ENCODE measurements around the gene CCDC187. TPM values are rescaled to one million over a fixed set of nuclear protein-coding genes. Genes with fewer than 3 reads are reported as not detected.

Gene CCDC187
- total RNA-seq, 1 experiment from 2014 or later, result 0.04 TPM

DNA sequence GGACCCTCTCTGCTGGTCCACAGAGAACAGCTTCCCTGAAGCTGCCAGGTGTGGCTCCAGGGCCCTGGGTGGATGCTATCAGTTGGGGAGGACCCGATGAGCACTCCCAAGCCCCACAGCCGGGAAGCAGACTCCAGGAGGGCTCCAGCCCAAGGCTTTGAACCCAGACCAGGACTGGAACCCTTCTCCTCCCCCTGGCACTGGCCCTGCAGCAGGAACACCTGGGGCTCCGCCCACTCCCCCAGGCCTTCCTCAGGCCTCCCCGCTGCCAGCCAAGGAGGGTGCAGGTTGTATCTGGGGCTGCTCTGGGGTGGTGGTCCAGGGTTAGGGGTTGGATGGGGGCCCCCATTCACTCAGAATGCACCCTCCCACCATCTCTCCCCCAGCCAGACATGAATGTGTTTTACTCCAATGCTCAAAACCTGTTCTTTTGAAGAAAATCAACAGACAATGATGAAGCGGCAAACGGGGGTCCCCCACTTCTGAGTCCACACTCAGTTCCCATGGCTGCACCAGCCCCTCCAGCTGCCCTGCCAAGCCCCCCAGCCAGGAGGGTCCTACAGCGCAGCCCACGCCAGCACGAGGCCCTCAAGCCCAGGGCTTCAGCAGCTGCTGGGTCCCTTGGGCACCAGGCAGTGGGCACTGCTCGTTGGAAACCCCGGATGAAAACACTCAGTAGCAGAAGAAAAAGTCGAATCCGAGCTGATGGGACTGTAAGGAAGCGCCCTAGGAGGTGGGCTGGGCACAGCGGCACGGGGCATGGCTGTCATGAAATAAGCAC, 23.2 kb downstream of the CCDC187 start (continued):
- TF ChIP-seq, protein P1, sequence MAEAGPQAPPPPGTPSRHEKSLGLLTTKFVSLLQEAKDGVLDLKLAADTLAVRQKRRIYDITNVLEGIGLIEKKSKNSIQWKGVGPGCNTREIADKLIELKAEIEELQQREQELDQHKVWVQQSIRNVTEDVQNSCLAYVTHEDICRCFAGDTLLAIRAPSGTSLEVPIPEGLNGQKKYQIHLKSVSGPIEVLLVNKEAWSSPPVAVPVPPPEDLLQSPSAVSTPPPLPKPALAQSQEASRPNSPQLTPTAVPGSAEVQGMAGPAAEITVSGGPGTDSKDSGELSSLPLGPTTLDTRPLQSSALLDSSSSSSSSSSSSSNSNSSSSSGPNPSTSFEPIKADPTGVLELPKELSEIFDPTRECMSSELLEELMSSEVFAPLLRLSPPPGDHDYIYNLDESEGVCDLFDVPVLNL (CRISPR knock-in tag; IDR thresholded peaks at IDR 0.05; ENCODE audit: borderline replicate concordance, low read depth), result no peak

DNA sequence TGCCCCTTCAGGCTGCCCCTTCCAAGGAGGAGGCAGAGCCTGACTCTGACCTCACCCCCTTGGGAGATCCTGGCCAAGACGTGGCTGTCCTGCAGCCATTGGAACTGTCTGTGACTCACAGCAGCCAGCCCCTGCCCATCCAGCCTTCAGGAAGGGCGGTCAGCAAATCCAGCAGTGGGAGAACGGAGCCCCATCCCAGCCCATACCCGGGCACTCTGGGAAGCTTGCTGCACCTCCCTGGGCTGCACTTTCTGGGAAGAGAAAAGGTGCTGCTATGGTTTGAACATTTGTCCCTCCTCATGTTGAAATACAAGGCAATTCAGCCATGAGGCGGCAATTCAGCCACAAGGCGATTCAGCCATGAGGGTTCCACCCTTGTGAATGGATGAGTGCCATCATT, 24.4 kb downstream of the CCDC187 start:
- H3K9me3 Mint-ChIP-seq, result peaks cover 4% of the 10 kb centered on the region; the same call in 1 of the 2 replicates
- no peaks in the 10 kb centered on the region for H3K27me3 Mint-ChIP-seq (ENCODE audit: low read depth)
- no peaks in the 10 kb centered on the region for H3K36me3 Mint-ChIP-seq
- no peak for DNase-seq (ENCODE audit: low spot score)
- no peak overlapping the region for H3K4me3 Mint-ChIP-seq
- CTCF ChIA-PET, result no interaction called here
- no peak for ATAC-seq
- H3K4me1 Mint-ChIP-seq, result peaks cover 7% of the 10 kb centered on the region; the same call in 1 of the 2 replicates
- POLR2A ChIA-PET, result no interaction called here
- H3K27ac Mint-ChIP-seq, result no peak overlapping the region
- TF ChIP-seq MYBL2 (CRISPR knock-in tag; IDR thresholded peaks at IDR 0.05), result no peak
- TF ChIP-seq NR2C2 (CRISPR knock-in tag; IDR thresholded peaks at IDR 0.05), result no peak
- no peak for TF ChIP-seq TEAD1 (CRISPR knock-in tag; IDR thresholded peaks at IDR 0.05)
- no peak for TF ChIP-seq ZNF232 (CRISPR knock-in tag; IDR thresholded peaks at IDR 0.05)
- no peak for TF ChIP-seq RELA (CRISPR knock-in tag; IDR thresholded peaks at IDR 0.05; ENCODE audit: borderline replicate concordance)
- no peak for TF ChIP-seq EMX1 (CRISPR knock-in tag; IDR thresholded peaks at IDR 0.05)
- TF ChIP-seq, protein P2, sequence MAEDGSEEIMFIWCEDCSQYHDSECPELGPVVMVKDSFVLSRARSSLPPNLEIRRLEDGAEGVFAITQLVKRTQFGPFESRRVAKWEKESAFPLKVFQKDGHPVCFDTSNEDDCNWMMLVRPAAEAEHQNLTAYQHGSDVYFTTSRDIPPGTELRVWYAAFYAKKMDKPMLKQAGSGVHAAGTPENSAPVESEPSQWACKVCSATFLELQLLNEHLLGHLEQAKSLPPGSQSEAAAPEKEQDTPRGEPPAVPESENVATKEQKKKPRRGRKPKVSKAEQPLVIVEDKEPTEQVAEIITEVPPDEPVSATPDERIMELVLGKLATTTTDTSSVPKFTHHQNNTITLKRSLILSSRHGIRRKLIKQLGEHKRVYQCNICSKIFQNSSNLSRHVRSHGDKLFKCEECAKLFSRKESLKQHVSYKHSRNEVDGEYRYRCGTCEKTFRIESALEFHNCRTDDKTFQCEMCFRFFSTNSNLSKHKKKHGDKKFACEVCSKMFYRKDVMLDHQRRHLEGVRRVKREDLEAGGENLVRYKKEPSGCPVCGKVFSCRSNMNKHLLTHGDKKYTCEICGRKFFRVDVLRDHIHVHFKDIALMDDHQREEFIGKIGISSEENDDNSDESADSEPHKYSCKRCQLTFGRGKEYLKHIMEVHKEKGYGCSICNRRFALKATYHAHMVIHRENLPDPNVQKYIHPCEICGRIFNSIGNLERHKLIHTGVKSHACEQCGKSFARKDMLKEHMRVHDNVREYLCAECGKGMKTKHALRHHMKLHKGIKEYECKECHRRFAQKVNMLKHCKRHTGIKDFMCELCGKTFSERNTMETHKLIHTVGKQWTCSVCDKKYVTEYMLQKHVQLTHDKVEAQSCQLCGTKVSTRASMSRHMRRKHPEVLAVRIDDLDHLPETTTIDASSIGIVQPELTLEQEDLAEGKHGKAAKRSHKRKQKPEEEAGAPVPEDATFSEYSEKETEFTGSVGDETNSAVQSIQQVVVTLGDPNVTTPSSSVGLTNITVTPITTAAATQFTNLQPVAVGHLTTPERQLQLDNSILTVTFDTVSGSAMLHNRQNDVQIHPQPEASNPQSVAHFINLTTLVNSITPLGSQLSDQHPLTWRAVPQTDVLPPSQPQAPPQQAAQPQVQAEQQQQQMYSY (CRISPR knock-in tag; IDR thresholded peaks at IDR 0.05), result no peak
- TF ChIP-seq, protein P3, sequence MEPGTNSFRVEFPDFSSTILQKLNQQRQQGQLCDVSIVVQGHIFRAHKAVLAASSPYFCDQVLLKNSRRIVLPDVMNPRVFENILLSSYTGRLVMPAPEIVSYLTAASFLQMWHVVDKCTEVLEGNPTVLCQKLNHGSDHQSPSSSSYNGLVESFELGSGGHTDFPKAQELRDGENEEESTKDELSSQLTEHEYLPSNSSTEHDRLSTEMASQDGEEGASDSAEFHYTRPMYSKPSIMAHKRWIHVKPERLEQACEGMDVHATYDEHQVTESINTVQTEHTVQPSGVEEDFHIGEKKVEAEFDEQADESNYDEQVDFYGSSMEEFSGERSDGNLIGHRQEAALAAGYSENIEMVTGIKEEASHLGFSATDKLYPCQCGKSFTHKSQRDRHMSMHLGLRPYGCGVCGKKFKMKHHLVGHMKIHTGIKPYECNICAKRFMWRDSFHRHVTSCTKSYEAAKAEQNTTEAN (CRISPR knock-in tag; IDR thresholded peaks at IDR 0.05), result no peak
- no peak for TF ChIP-seq HMGA2 (CRISPR knock-in tag; IDR thresholded peaks at IDR 0.05)
- TF ChIP-seq TCF7 (CRISPR knock-in tag; IDR thresholded peaks at IDR 0.05; ENCODE audit: low read depth), result no peak
- TF ChIP-seq ATF1 (CRISPR knock-in tag; IDR thresholded peaks at IDR 0.05), result no peak
- TF ChIP-seq, protein P4, sequence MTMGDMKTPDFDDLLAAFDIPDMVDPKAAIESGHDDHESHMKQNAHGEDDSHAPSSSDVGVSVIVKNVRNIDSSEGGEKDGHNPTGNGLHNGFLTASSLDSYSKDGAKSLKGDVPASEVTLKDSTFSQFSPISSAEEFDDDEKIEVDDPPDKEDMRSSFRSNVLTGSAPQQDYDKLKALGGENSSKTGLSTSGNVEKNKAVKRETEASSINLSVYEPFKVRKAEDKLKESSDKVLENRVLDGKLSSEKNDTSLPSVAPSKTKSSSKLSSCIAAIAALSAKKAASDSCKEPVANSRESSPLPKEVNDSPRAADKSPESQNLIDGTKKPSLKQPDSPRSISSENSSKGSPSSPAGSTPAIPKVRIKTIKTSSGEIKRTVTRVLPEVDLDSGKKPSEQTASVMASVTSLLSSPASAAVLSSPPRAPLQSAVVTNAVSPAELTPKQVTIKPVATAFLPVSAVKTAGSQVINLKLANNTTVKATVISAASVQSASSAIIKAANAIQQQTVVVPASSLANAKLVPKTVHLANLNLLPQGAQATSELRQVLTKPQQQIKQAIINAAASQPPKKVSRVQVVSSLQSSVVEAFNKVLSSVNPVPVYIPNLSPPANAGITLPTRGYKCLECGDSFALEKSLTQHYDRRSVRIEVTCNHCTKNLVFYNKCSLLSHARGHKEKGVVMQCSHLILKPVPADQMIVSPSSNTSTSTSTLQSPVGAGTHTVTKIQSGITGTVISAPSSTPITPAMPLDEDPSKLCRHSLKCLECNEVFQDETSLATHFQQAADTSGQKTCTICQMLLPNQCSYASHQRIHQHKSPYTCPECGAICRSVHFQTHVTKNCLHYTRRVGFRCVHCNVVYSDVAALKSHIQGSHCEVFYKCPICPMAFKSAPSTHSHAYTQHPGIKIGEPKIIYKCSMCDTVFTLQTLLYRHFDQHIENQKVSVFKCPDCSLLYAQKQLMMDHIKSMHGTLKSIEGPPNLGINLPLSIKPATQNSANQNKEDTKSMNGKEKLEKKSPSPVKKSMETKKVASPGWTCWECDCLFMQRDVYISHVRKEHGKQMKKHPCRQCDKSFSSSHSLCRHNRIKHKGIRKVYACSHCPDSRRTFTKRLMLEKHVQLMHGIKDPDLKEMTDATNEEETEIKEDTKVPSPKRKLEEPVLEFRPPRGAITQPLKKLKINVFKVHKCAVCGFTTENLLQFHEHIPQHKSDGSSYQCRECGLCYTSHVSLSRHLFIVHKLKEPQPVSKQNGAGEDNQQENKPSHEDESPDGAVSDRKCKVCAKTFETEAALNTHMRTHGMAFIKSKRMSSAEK (CRISPR knock-in tag; IDR thresholded peaks at IDR 0.05; ENCODE audit: borderline replicate concordance), result no peak
- TF ChIP-seq, protein P5, sequence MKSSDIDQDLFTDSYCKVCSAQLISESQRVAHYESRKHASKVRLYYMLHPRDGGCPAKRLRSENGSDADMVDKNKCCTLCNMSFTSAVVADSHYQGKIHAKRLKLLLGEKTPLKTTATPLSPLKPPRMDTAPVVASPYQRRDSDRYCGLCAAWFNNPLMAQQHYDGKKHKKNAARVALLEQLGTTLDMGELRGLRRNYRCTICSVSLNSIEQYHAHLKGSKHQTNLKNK (CRISPR knock-in tag; IDR thresholded peaks at IDR 0.05), result no peak
- TF ChIP-seq ZNF416 (CRISPR knock-in tag; IDR thresholded peaks at IDR 0.05), result no peak
